Activated T-helper 2 cell treated with anti-CD3 and anti-CD28 coated beads, Interferon-gamma antibody, Interleukin-2, Interleukin-4, amounts not matched to agents 10 μg/mL and 5 μg/mL and 100 μg/mL, durations not matched to agents 14 hours and 24 hours and 36 hours (primary cell): ENCODE data around the gene C2. TPM values are rescaled to one million over a fixed set of nuclear protein-coding genes. Genes with fewer than 3 reads are reported as not detected.
"Not testable (repeated sequence)": the region's sequence is repeated elsewhere in the genome, so short reads cannot be mapped to it uniquely, and the experiment has no call there.

ENCODE experiments used
- DNase-seq: peaks from one replicate; pipeline ENCODE4 v3.0.0; 2021; ENCODE audit warnings: low spot score
- H3K27ac Mint-ChIP-seq: one replicate; pipeline ENCODE4 v1.8.0; 2021; ENCODE audit warnings: mixed read lengths
- H3K27me3 Mint-ChIP-seq: one replicate; pipeline ENCODE4 v1.8.0; 2021; ENCODE audit warnings: low read depth, mixed read lengths
- H3K36me3 Mint-ChIP-seq: one replicate; pipeline ENCODE4 v1.8.0; 2021; ENCODE audit warnings: low read depth, mixed read lengths
- H3K4me1 Mint-ChIP-seq: one replicate; pipeline ENCODE4 v1.8.0; 2021; ENCODE audit warnings: low read depth, mixed read lengths
- H3K4me3 Mint-ChIP-seq: one replicate; pipeline ENCODE4 v1.8.0; 2021; ENCODE audit warnings: low read depth, mild to moderate bottlenecking, moderate library complexity, mixed read lengths
- H3K9me3 Mint-ChIP-seq: one replicate; pipeline ENCODE4 v1.8.0; 2021; ENCODE audit warnings: mixed read lengths
- intact Hi-C: fragments of 100-400 bp; cut with micrococcal nuclease; formaldehyde crosslinking; loops from one replicate; pipeline ENCODE4 v1.15.1; 2023
- total RNA-seq: library from RNA; stranded (reverse); gene quantifications from 2 replicates; pipeline ENCODE4 v1.2.3, GENCODE V29; 2022

C2 gene
- total RNA-seq, 1 donor from 2014 or later = 1.1 TPM

DNA sequence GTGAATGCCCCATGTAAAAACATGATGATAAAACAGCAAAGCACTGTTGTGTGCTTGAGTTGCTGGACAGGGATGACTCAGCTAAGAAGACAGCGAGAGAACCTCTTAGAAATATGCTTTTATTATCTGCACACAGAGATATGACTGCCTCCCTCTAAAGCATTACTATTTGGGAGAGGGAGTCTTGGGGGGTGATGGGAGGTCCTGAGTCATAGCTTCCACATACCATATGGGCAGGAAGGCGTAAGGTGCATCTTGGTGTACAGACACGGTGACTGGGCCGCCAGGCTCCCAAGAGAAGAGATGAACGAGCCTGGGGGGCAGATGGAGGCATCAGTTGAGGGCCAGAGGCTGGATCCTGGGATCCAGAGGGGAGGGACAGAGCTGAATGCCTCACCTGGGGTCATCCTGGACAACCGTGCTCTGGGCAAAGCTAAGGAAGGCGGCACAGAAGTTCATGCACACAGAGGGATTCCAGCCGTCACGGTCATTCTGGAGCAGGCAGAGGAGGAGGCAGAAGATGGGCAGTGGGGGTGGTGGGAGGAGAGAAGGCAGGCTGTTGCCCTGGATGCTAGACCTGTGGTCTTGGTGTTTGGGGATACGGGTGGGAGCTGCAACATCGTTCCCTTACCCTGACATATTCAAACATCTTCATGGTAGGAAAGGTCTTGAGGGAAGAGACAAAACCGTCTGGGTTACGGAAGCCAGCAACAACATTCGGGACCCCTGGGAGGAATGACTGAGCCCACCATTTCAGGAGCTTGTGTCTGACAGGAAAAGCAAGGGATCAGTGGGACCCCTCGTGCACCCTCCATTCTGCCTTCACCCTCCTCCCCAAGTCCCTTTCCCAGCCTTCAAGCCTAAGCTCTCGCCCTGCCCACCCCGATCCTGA is 42.4 kb downstream of the C2 start:
- intact Hi-C loops = no loop called here
- DNase-seq = no peak
- peak overlapping the region; percentile 70 for H3K4me3 Mint-ChIP-seq
- H3K36me3 Mint-ChIP-seq = peaks cover 47% of the 10 kb centered on the region
- H3K9me3 Mint-ChIP-seq = no peaks in the 10 kb centered on the region
- peak overlapping the region; percentile 99 for H3K27ac Mint-ChIP-seq
- H3K4me1 Mint-ChIP-seq = peaks cover 28% of the 10 kb centered on the region
- H3K27me3 Mint-ChIP-seq = no peaks in the 10 kb centered on the region

DNA sequence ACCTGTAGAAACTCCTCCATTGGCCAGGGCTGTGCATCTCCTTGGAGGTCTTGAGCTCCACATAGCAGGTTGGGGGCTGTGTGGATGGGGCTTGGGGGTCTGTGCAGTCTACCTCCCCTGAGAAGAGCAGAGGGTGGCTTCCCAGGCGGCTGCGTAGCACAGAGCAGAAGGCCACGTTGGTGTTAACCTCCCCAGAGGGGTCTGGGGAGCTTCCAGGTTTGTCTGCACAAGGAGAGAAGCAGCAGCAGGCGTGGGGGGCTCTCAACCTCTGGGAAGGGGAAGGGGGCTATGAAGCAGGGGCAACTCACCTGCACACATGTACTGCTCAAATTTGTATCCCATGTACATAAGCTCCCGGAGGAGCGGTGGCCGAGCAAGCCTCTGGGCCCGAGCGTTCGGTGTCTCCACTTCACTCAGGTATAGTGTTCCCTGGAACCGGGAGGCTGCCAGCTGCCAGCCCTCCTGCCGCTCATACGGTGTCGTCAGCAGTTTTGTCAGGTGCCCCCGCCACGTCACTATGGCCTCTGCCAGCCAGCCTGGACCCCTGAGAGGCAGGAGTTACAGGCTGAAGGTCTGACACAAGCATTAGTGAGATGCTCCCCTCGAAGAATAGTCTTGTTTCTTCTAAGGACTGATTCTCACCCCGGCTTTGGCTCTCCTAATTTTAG is 43.2 kb downstream of the C2 start:
- Mint-ChIP-seq H3K27me3 (no peaks in the 10 kb centered on the region), H3K4me3 (peak overlapping the region; percentile 94)

DNA sequence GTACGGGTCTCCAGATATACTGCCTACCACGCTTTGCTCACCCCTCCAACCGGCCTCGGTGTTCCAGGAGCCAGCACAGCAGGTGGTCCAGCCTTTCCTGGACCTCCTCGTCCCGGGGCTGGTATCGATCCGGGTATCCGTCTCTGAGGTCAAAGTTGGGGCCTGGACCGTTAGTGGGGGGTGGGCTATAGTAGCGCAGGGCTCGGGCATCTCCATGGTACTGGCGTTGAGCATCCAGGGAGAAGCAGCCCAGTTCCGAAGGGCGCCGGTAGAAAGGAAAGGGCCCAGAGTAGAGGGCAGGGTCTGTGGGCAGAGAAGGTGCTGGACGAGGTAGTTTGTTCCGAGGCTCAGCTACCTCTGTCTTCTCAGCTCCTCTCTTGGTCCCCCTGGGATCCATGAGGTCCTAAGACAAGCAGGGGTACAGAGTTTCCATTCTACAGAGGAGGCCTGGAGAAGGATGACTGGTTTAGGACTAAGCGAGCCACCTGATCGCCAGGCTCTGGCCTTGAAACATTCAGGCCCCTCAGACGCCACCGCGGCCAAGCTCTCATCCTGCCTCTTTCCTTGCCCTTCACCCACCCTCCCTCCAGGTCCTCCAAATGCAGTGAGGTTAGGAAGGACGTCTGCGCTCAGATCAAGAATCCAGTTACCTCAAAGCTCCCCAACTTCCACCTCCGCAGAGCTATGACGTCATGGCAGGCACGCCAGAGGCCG is 43.9 kb downstream of the C2 start:
- H3K27me3 Mint-ChIP-seq = no peaks in the 10 kb centered on the region
- peak overlapping the region; percentile 94 for H3K4me3 Mint-ChIP-seq
- H3K9me3 Mint-ChIP-seq = no peaks in the 10 kb centered on the region
- peaks cover 28% of the 10 kb centered on the region for H3K4me1 Mint-ChIP-seq
- DNase-seq = no peak
- peaks cover 32% of the 10 kb centered on the region for H3K36me3 Mint-ChIP-seq
- intact Hi-C loops = no loop called here
- peak overlapping the region; percentile 99 for H3K27ac Mint-ChIP-seq

More for the DNA sequence above, 43.2 kb downstream of the C2 start:
- Mint-ChIP-seq H3K9me3 (no peaks in the 10 kb centered on the region), H3K4me1 (peaks cover 28% of the 10 kb centered on the region), H3K36me3 (peaks cover 39% of the 10 kb centered on the region), H3K27ac (peak overlapping the region; percentile 99)
- DNase-seq = no peak
- intact Hi-C loops = no loop called here

DNA sequence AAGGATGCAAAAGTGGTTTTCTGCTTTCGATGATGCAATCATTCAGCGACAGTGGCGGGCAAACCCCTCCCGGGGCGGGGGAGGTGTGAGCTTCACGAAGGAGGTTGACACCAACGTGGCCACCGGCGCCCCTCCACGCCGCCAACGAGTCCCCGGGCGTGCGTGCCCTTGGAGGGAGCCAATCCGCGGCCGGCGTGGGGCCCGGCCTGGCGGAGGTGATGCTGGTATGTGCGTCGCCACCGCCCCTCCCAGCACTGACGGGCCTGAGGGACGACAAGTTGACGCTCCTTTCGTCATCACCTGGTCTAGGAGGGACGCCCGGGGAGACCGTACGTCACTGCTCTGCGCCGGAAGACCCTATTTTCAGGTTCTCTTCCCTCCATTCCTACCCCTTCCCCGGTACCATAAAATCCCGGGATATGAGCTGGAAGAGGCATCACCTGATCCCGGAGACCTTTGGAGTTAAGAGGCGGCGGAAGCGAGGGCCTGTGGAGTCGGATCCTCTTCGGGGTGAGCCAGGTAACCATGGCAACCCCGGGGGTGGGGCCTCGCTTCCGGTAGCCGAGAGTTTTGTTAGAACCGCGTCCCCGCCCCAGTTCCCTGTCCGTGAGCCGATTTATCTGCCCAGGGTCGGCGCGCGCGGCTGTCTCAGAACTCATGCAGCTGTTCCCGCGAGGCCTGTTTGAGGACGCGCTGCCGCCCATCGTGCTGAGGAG is 44.6 kb downstream of the C2 start, which contains the start of gene DXO:
Gene DXO (minus strand): TSS at position 146 of the 716 bp plus-strand sequence. CDS start 463 bp downstream, outside the sequence.
- peak; percentile 97 for DNase-seq
- Mint-ChIP-seq H3K9me3 (no peaks in the 10 kb centered on the region), H3K4me1 (peaks cover 28% of the 10 kb centered on the region), H3K4me3 (peak within 1 kb of the TSS; percentile 94), H3K36me3 (peaks cover 25% of the 10 kb centered on the region), H3K27me3 (no peaks in the 10 kb centered on the region), H3K27ac (peak within 1 kb of the TSS; percentile 99)
- intact Hi-C loops = loop anchor here (1.0 kb wide), 1 partner anchor 13 kb away; the partner anchor contains the start of gene SKIC2

DNA sequence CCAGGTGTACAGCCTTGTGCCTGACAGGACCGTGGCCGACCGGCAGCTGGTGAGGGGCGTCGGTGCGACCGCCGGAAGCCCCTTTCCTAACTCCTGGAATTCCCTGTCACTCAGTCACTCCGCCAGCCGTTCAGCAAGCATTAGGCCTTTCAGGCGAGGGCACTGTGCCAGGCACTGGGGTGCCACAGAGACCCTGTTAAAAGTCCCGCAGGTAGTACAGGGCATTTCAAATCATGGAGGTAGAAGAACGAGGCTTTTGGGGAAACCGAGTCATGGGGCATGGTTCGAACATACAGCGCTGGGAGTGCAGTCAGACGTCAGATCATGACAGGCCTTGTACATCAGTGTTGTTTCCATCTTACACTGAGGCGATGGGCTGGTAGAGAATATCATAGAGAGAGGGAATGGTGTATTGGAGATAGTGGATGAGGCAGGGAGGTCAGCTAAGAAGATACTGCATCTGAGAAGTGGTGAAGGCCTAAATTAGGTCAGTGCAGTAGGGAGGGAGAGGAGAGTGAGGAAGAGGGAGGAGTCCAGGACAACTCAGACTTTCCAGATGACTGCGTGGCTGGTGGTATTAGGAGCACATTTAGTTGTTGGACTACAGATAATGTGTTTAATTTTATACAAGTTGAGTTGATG is 45.3 kb downstream of the C2 start:
- peak overlapping the region; percentile 94 for H3K4me3 Mint-ChIP-seq
- no peaks in the 10 kb centered on the region for H3K27me3 Mint-ChIP-seq
- intact Hi-C loops = loop anchor here (1.0 kb wide), 1 partner anchor 14 kb away; the partner anchor contains the start of gene SKIC2
- DNase-seq = no peak
- H3K9me3 Mint-ChIP-seq = no peaks in the 10 kb centered on the region
- peaks cover 28% of the 10 kb centered on the region for H3K4me1 Mint-ChIP-seq
- peaks cover 18% of the 10 kb centered on the region for H3K36me3 Mint-ChIP-seq
- peak overlapping the region; percentile 99 for H3K27ac Mint-ChIP-seq

DNA sequence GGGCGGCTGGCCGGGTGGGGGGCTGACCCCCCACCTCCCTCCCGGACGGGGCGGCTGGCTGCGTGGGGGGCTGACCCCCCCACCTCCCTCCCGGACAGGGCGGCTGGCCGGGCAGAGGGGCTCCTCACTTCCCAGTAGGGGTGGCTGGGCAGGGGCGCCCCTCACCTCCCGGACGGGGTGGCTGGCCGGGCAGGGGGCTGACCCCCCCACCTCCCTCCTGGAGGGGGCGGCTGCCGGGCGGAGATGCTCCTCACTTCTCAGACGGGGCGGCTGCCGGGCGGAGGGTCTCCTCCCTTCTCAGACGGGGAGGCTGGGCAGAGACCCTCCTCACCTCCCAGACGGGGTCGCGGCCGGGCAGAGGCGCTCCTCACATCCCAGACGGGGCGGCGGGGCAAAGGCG is 48.5 kb downstream of the C2 start:
- H3K9me3 Mint-ChIP-seq, H3K27ac Mint-ChIP-seq, H3K4me3 Mint-ChIP-seq, H3K27me3 Mint-ChIP-seq, H3K36me3 Mint-ChIP-seq, intact Hi-C loops, DNase-seq: not testable (repeated sequence)
- H3K4me1 Mint-ChIP-seq = peaks cover 20% of the 10 kb centered on the region

DNA sequence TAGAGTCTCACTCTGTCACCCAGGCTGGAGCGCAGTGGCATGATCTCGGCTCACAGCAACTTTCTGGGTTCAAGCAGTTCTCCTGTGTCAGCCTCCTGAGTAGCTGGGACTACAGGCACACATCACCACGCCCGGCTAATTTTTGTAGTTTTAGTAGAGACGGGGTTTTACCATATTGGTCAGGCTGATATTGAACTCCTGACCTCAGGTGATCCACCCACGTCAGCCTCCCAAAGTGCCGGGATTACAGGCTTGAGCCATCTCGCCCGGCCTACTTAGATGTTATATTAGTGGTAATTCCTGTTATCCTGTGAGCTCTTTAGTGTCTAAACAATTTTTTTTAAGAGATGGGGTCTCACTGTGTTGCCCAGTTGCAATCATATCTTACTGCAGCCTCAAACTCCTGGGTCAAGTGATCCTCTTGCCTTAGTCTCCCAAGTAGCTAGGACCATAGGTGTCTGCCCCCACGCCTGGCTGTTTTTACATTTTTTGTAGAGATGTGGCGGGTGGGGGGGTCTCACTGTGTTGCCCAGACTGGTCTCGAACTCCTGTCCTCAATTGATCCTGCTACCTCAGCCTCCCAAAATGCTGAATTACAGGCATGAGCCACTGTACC is 50.4 kb downstream of the C2 start:
- intact Hi-C loops = no loop called here

DNA sequence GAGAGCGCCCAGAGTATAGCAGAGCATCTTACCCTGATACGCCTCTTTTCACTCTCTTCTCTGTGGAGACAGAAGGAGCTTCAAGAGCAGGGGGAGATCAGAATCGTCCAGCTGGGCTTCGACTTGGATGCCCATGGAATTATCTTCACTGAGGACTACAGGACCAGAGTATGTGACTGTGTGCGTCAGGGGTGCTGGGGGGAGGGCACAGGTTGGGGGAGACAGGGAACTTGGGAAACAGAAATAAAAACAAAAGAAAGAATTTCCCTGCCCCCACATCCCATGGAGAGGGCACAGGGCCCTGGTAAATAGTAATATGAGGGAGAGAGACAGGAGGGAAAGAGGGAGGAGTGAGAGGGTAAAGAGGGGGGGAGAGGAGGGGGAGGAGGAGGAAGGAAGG is 51.3 kb downstream of the C2 start:
- Mint-ChIP-seq H3K9me3 (no peaks in the 10 kb centered on the region), H3K27ac (peak overlapping the region; percentile 65), H3K27me3 (no peaks in the 10 kb centered on the region), H3K4me3 (no peak overlapping the region), H3K36me3 (peaks cover 6% of the 10 kb centered on the region), H3K4me1 (peaks cover 7% of the 10 kb centered on the region)
- no peak for DNase-seq
- intact Hi-C loops = no loop called here

More for the DNA sequence above, 50.4 kb downstream of the C2 start:
- Mint-ChIP-seq H3K4me3 (no peak overlapping the region), H3K27me3 (no peaks in the 10 kb centered on the region), H3K36me3 (peaks cover 10% of the 10 kb centered on the region), H3K9me3 (no peaks in the 10 kb centered on the region), H3K27ac (no peak overlapping the region), H3K4me1 (peaks cover 12% of the 10 kb centered on the region)
- no peak for DNase-seq

DNA sequence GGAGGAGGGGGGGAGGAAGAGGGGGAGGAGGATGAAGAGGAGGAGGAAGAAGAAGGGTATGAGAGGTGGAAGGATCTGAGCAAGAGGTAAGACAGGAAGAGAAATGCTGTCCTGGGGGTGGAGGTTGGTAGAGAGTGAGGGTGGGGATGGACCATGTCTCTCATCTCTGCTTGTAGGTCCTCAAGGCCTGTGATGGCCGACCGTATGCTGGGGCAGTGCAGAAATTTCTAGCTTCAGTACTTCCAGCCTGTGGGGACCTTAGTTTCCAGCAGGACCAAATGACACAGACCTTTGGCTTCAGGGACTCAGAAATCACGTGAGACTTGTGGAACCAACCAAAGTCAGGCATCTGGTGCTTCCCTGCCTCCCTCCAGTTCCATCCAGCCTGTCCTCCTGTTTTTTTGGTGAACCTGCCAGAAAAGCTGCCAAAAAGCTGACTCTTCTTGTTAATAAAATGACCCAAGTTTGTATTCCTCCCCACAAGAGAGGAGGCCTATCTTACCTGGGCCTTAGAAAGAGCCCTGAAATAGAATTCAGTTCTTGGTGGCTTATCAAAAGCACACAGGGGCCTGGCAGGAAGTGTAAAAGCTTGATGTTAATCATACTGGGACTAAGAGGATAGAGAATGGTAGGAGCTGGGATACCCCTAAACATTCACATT is 51.9 kb downstream of the C2 start:
- H3K9me3 Mint-ChIP-seq = no peaks in the 10 kb centered on the region
- DNase-seq = no peak
- intact Hi-C loops = no loop called here
- peaks cover 6% of the 10 kb centered on the region for H3K36me3 Mint-ChIP-seq
- H3K4me3 Mint-ChIP-seq = no peak overlapping the region
- H3K27me3 Mint-ChIP-seq = no peaks in the 10 kb centered on the region
- peak overlapping the region; percentile 65 for H3K27ac Mint-ChIP-seq
- H3K4me1 Mint-ChIP-seq = peaks cover 5% of the 10 kb centered on the region

DNA sequence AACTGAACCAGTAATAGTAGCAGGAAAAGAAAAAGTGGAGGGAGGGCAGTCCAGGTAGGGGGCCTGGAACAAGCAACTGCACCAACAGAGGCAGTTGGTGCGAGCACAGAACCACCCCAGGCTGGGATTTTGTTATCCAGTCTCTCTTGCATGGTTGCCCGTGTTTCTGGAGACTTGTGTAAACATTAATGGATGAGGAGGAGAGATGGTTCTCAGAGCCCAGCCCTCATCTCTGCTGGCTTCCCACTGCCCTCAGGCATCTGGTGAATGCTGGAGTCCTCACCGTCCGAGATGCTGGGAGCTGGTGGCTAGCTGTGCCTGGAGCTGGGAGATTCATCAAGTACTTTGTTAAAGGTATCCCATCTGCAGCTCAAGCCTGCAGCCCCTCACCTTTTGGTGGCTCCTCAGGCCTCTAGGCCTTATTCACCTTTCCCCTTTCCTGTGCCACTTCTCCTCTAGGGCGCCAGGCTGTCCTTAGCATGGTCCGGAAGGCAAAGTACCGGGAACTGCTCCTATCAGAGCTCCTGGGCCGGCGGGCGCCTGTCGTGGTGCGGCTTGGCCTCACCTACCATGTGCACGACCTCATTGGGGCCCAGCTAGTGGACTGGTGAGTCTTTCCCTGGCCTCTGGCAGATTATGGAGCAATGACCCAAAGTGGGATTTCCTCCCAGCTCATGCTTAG is 52.8 kb downstream of the C2 start:
- H3K4me3 Mint-ChIP-seq, H3K4me1 Mint-ChIP-seq, H3K36me3 Mint-ChIP-seq, H3K27me3 Mint-ChIP-seq, intact Hi-C loops, H3K27ac Mint-ChIP-seq, DNase-seq, H3K9me3 Mint-ChIP-seq: not testable (repeated sequence)

DNA sequence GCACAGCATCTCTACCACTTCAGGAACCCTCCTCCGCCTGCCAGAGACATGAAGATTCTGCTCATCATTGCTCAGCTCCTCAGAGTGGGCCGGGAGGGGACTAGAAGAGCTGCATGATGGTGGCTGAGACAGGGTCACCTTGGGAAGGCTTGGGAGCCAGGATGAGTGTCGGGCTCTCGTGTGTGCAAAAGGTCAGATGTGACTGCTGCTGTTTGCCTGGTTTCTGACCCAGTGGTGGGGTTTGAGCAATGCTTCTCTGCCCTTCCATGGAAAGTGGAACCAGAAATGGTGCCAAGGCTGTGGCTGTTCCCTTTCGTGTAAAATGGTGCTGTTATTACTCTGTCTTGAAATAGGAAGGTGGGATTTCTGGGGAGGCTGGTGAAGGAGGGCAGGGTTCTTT is 53.5 kb downstream of the C2 start:
- intact Hi-C loops, H3K4me3 Mint-ChIP-seq, H3K9me3 Mint-ChIP-seq, H3K27me3 Mint-ChIP-seq, H3K27ac Mint-ChIP-seq, H3K36me3 Mint-ChIP-seq, DNase-seq, H3K4me1 Mint-ChIP-seq: not testable (repeated sequence)
